Sigmoid colon (tissue), 7 donors: ENCODE data around the gene ANKRD31. TPM values are rescaled to one million over a fixed set of nuclear protein-coding genes. Genes with fewer than 3 reads are reported as not detected.

Source experiments
- DNase-seq: peaks from one replicate; pipeline ENCODE4 v3.0.0-alpha.2; 2019
- H3K27ac ChIP-seq, 4 donors: fragments of 200-600 bp; sonication (generic); one replicate each; pipeline ENCODE4 v1.5.1; 2016 to 2019; ENCODE audit warnings: mild to moderate bottlenecking in 1 of 4
- H3K27me3 ChIP-seq, 3 donors: fragments of 200-600 bp; sonication (generic); one replicate each; pipeline ENCODE4 v1.5.1; 2019; ENCODE audit warnings: mild to moderate bottlenecking in 1 of 3
- H3K36me3 ChIP-seq, 4 donors: fragments of 200-600 bp; sonication (generic); one replicate each; pipeline ENCODE4 v1.5.1; 2016 to 2019
- H3K4me1 ChIP-seq, 4 donors: fragments of 200-600 bp; sonication (generic); one replicate each; pipeline ENCODE4 v1.5.1; 2017 to 2019
- H3K4me3 ChIP-seq, 4 donors: fragments of 200-600 bp; sonication (generic); one replicate each; pipeline ENCODE4 v1.5.1; 2017 to 2019; ENCODE audit warnings: mild to moderate bottlenecking in 2 of 4, moderate library complexity in 1 of 4
- H3K9me3 ChIP-seq, 4 donors: fragments of 200-600 bp in 3 of 4; sonication (generic) in 3 of 4; one replicate each; pipeline versions ENCODE4 v1.5.1 to v1.6.1; 2013 to 2019
- CTCF ChIP-seq, 4 experiments: fragments of 450-650 bp in 3 of 4; fragments of 200-600 bp in 1 of 4; IDR thresholded peaks; one replicate each; pipeline ENCODE4 v1.5.1; 2016 to 2019; ENCODE audit warnings: antibody characterized with exemption in 4 of 4, mild to moderate bottlenecking in 3 of 4, moderate library complexity in 2 of 4
- EP300 ChIP-seq, 4 donors: sonication (generic); formaldehyde crosslinking; IDR thresholded peaks; one replicate each; pipeline ENCODE4 v1.6.1; 2017; ENCODE audit warnings: antibody characterized with exemption in 4 of 4
- POLR2A ChIP-seq, 2 donors: fragments of 450-650 bp; IDR thresholded peaks; one replicate each; pipeline ENCODE4 v1.6.1; 2016; ENCODE audit warnings: antibody characterized with exemption in 2 of 2, mild to moderate bottlenecking in 2 of 2, moderate library complexity in 2 of 2
- POLR2AphosphoS5 ChIP-seq, 4 donors: sonication (generic); formaldehyde crosslinking; IDR thresholded peaks; one replicate each; pipeline ENCODE4 v1.6.1; 2017; ENCODE audit warnings: antibody characterized with exemption in 4 of 4
- WGBS, 2 donors: extraction: QIAGEN DNeasy Blood & Tissue Kit; methylation state at CpG; one replicate each; pipeline ENCODE4 v1.1.7; 2013; 5-methylcytosine and 5-hydroxymethylcytosine counted together
- intact Hi-C: fragments of 100-400 bp; cut with DNase I; formaldehyde crosslinking; loops from one replicate; pipeline ENCODE4 v1.15.1; 2023
- polyA plus RNA-seq, 3 donors: library from polyadenylated mRNA; stranded (reverse); fragments of 200-250 nt; gene quantifications; one replicate each; pipeline ENCODE4 v1.2.3, GENCODE V29; 2013
- total RNA-seq, 4 donors: library from RNA; depleted of rRNA; stranded (reverse); fragments of >200 nt; gene quantifications; one replicate each; pipeline ENCODE4 v1.1.0, GENCODE V29; 2016
- donor health status: healthy with polysubstance abuse.
- donor health status: Bipolar disorder and iron deficiency.
- donor health status: healthy.

Gene ANKRD31
- total and polyA plus RNA-seq, 7 donors = under 0.01 to 0.33 (median 0.15) TPM; not detected in 3

GRCh38 chr5:75243510-75243909, 6.8 kb upstream of the ANKRD31 start:
- intact Hi-C loops = no loop called here
- no peak for DNase-seq
- no peak overlapping the region for H3K27ac ChIP-seq
- no peak overlapping the region for H3K4me3 ChIP-seq
- H3K4me1 ChIP-seq = no peaks in the 10 kb centered on the region
- H3K36me3 ChIP-seq = no peaks in the 10 kb centered on the region
- H3K9me3 ChIP-seq = no peaks in the 10 kb centered on the region
- TF ChIP-seq POLR2AphosphoS5 (IDR thresholded peaks at IDR 0.05) (no peak), CTCF (IDR thresholded peaks at IDR 0.05) (no peak), POLR2A (IDR thresholded peaks at IDR 0.05) (no peak), EP300 (IDR thresholded peaks at IDR 0.05) (no peak)
- WGBS, 2 donors = 79 to 88% methylated on average over 5 of the region's 5 CpGs
- no peaks in the 10 kb centered on the region for H3K27me3 ChIP-seq

GRCh38 chr5:75243100-75243499, 6.4 kb upstream of the ANKRD31 start:
- Histone ChIP-seq H3K4me3 (no peak overlapping the region), H3K4me1 (no peaks in the 10 kb centered on the region), H3K9me3 (no peaks in the 10 kb centered on the region), H3K36me3 (no peaks in the 10 kb centered on the region), H3K27me3 (no peaks in the 10 kb centered on the region), H3K27ac (no peak overlapping the region)
- TF ChIP-seq POLR2A (IDR thresholded peaks at IDR 0.05) (no peak), CTCF (IDR thresholded peaks at IDR 0.05) (no peak), EP300 (IDR thresholded peaks at IDR 0.05) (no peak), POLR2AphosphoS5 (IDR thresholded peaks at IDR 0.05) (no peak)
- no peak for DNase-seq
- intact Hi-C loops = no loop called here
- 16 to 77% methylated on average over 1 of the region's 1 CpG for WGBS, 2 donors

GRCh38 chr5:75242067-75242466, 5.4 kb upstream of the ANKRD31 start:
- Histone ChIP-seq H3K27ac (no peak overlapping the region), H3K36me3 (no peaks in the 10 kb centered on the region), H3K9me3 (no peaks in the 10 kb centered on the region), H3K27me3 (no peaks in the 10 kb centered on the region), H3K4me1 (peaks cover 0 to 3% (median 0%) of the 10 kb centered on the region in 4 donors), H3K4me3 (no peak overlapping the region)
- intact Hi-C loops = no loop called here
- no peak for DNase-seq
- WGBS, 2 donors = 85 to 89% methylated on average over 2 of the region's 2 CpGs
- TF ChIP-seq EP300 (IDR thresholded peaks at IDR 0.05) (no peak), POLR2A (IDR thresholded peaks at IDR 0.05) (no peak), CTCF (IDR thresholded peaks at IDR 0.05) (no peak), POLR2AphosphoS5 (IDR thresholded peaks at IDR 0.05) (no peak)

GRCh38 chr5:75239681-75240080, 3.0 kb upstream of the ANKRD31 start:
- TF ChIP-seq POLR2AphosphoS5 (IDR thresholded peaks at IDR 0.05) (no peak), EP300 (IDR thresholded peaks at IDR 0.05) (no peak), POLR2A (IDR thresholded peaks at IDR 0.05) (no peak), CTCF (IDR thresholded peaks at IDR 0.05) (no peak)
- Histone ChIP-seq H3K4me1 (peaks cover 0 to 9% (median 3%) of the 10 kb centered on the region in 4 donors), H3K9me3 (no peaks in the 10 kb centered on the region), H3K4me3 (no peak overlapping the region), H3K36me3 (no peaks in the 10 kb centered on the region), H3K27ac (no peak overlapping the region), H3K27me3 (no peaks in the 10 kb centered on the region)
- intact Hi-C loops = loop anchor here (5.0 kb wide), 1 partner anchor 273 kb away; the partner anchor contains the start of genes CERT1 and POLK
- DNase-seq = no peak
- 93 to 95% methylated on average over 2 of the region's 2 CpGs for WGBS, 2 donors

GRCh38 chr5:75235711-75236110, 967 bp downstream of the ANKRD31 start:
- Histone ChIP-seq H3K4me3 (peak overlapping the region in 1 of 4 donors; percentile 64), H3K4me1 (peaks cover 0 to 9% (median 3%) of the 10 kb centered on the region in 4 donors), H3K27me3 (no peaks in the 10 kb centered on the region), H3K27ac (no peak overlapping the region), H3K36me3 (no peaks in the 10 kb centered on the region), H3K9me3 (no peaks in the 10 kb centered on the region)
- WGBS, 2 donors = 96 to 98% methylated on average over 4 of the region's 4 CpGs
- no peak for TF ChIP-seq EP300 (IDR thresholded peaks at IDR 0.05)
- no peak for TF ChIP-seq CTCF (IDR thresholded peaks at IDR 0.05)
- no peak for TF ChIP-seq POLR2A (IDR thresholded peaks at IDR 0.05)
- TF ChIP-seq POLR2AphosphoS5 (IDR thresholded peaks at IDR 0.05) = no peak
- intact Hi-C loops = loop anchor here (1.0 to 5.0 kb wide), 3 partner anchors 183 to 445 kb away; partner anchors contain the start of genes CERT1, GCNT4 and POLK
- no peak for DNase-seq
